Measurements from ENCODE around the gene RNF39. TPM values are rescaled to one million over a fixed set of nuclear protein-coding genes. Genes with fewer than 3 reads are reported as not detected.

Gene RNF39
- total and polyA plus RNA-seq, 2 of the 4 experiments (the other 2 are of a cell fraction) = not detected

- Histone ChIP-seq H3K56ac (ENCODE audit: extremely low read depth, insufficient read depth, low read length) (no peak overlapping the region), H2BK5ac (ENCODE audit: low read depth, low read length, poor library complexity, severe bottlenecking) (no peak overlapping the region), H3K18ac (ENCODE audit: low read depth, low read length) (peak overlapping the region; percentile 37; the same call in 1 of the 2 replicates), H3K4me1 (ENCODE audit: control insufficient read depth, insufficient read depth, low read length) (peaks cover 6% of the 10 kb centered on the region), H4K91ac (ENCODE audit: insufficient read depth, low read depth, low read length) (peak overlapping the region; percentile 62; the same call in 1 of the 2 replicates), H3K36me3 (ENCODE audit: control insufficient read depth, insufficient read depth, low read length) (no peaks in the 10 kb centered on the region), H3K9me3 (ENCODE audit: control insufficient read depth, insufficient read depth, low read length) (peaks cover 2% of the 10 kb centered on the region; the same call in 1 of the 2 replicates), H2AK9ac (replicated peaks; ENCODE audit: low read depth, low read length, poor library complexity) (no peak overlapping the region), H3K9ac (ENCODE audit: low read depth, low read length) (peak overlapping the region; percentile 22), H3K14ac (replicated peaks; ENCODE audit: low read depth, low read length) (no peak overlapping the region), H3K79me1 (ENCODE audit: low read depth in 1 of 2, low read length in 2 of 2) (no peaks in the 10 kb centered on the region), H2BK20ac (ENCODE audit: low read depth, low read length) (no peak overlapping the region), H2BK15ac (ENCODE audit: low read depth, low read length) (no peak overlapping the region), H2AK5ac (ENCODE audit: low read depth, low read length) (no peak overlapping the region), H2BK120ac (ENCODE audit: low read depth, low read length) (no peak overlapping the region), H3K27ac (ENCODE audit: insufficient read depth, low read length) (no peak overlapping the region), H3K4me3 (ENCODE audit: insufficient read depth, low read depth, low read length) (peak overlapping the region; percentile 33; the same call in 1 of the 2 replicates), H4K20me1 (ENCODE audit: insufficient read depth, low read length) (no peaks in the 10 kb centered on the region), H2AFZ (replicated peaks; ENCODE audit: low read length, poor library complexity) (peak overlapping the region; percentile 93), H3K9me1 (ENCODE audit: insufficient read depth, low read length) (no peaks in the 10 kb centered on the region; the same call in 1 of the 2 replicates), H3K4me2 (ENCODE audit: low read depth, low read length) (peak overlapping the region; percentile 77), H4K5ac (ENCODE audit: low read depth, low read length) (peak overlapping the region; percentile 71), H3K27me3 (ENCODE audit: control insufficient read depth, insufficient read depth, low read length) (peaks cover 52% of the 10 kb centered on the region), H3K23ac (ENCODE audit: low read depth, low read length) (no peak overlapping the region), H4K8ac (ENCODE audit: low read depth in 2 of 2, low read length in 2 of 2) (peak overlapping the region; percentile 73 to 88; a peak in 3 of 4 replicates), H3K4ac (ENCODE audit: low read depth, low read length) (0 out of 2 replicates have a peak overlapping the region, but pooled peaks have one; percentile 49)
- POLR2A ChIA-PET (ENCODE audit: unreplicated experiment) = no interaction called here
- ATAC-seq (ENCODE audit: low read depth) = no peak
- WGBS, 2 experiments (ENCODE audit: extremely low coverage in 2 of 2, insufficient read length in 1 of 2) = no CpG with 5 or more reads among the region's 15 CpGs
- in situ Hi-C loops (cut with MboI; ENCODE audit: low sequenced_read_pairs) = no loop called here
- dilution Hi-C loops (cut with HindIII; ENCODE audit: low sequenced_read_pairs, unreplicated experiment) = no loop called here
- CTCF ChIA-PET = interaction anchor here (0.6 to 3.0 kb wide), 8 partner anchors 15 to 1064 kb away, joined by 3 to 54 read pairs (median 6); no protein-coding TSS in a partner anchor
- BruUV-seq (replicated peaks) = no TSS peak
- intact Hi-C loops (cut with micrococcal nuclease) = loop anchor here (2.0 to 5.0 kb wide), 2 partner anchors 36 to 115 kb away; partner anchors contain the start of gene PPP1R11
- TF ChIP-seq MAFK (IDR thresholded peaks at IDR 0.05; ENCODE audit: low read depth, low read length) (no peak), RCOR1 (IDR thresholded peaks at IDR 0.05; ENCODE audit: insufficient replicate concordance, low read length) (no peak), CEBPB (IDR thresholded peaks at IDR 0.05; ENCODE audit: low read depth, low read length) (peak; percentile 32; the same call in 1 of the 2 replicates), MAZ (IDR thresholded peaks at IDR 0.05; ENCODE audit: borderline replicate concordance, low read depth, low read length) (no peak)
- no peak for DNase-seq
Measured at GRCh38 chr6:30102414-30102969, 26.9 kb upstream of the RNF39 start.
